KBM-7 (cell line): ENCODE results near the gene CASR.

Experiments used
- DNase-seq: peaks from one replicate; pipeline ENCODE4 v3.0.0-alpha.2; 2015
- in situ Hi-C: fragments of 300-500 bp; cut with MboI; formaldehyde crosslinking; loops from 2 replicates; pipeline ENCODE4 v1.14.3; 2020; ENCODE audit warnings: low sequenced_read_pairs, low pct_unique_long_range_greater_than_20kb, mixed read lengths

The CASR gene

GRCh38 chr3:122253581-122253980 lies 70.1 kb downstream of the CASR start:
- no peak for DNase-seq
- in situ Hi-C loops, result no loop called here

- in situ Hi-C loops, result no loop called here
- DNase-seq, result no peak
Measured at GRCh38 chr3:122255757-122256439, 72.4 kb downstream of the CASR start.

- DNase-seq, result no peak
- in situ Hi-C loops, result no loop called here
Measured at GRCh38 chr3:122257644-122258364, 74.3 kb downstream of the CASR start.

- DNase-seq, result peak; percentile 71
- in situ Hi-C loops, result no loop called here
Measured at GRCh38 chr3:122258757-122259371, 75.4 kb downstream of the CASR start.

GRCh38 chr3:122260206-122260605 lies 76.7 kb downstream of the CASR start:
- no peak for DNase-seq
- in situ Hi-C loops, result loop anchor here (10.0 kb wide), 1 partner anchor 155 kb away; no protein-coding TSS in a partner anchor

GRCh38 chr3:122263058-122263457 lies 79.6 kb downstream of the CASR start:
- DNase-seq, result no peak
- in situ Hi-C loops, result loop anchor here (10.0 kb wide), 1 partner anchor 158 kb away; no protein-coding TSS in a partner anchor

- in situ Hi-C loops, result loop anchor here (10.0 kb wide), 1 partner anchor 159 kb away; no protein-coding TSS in a partner anchor
Measured at GRCh38 chr3:122263974-122264588, 80.6 kb downstream of the CASR start.

GRCh38 chr3:122265957-122266356 lies 82.5 kb downstream of the CASR start:
- DNase-seq, result no peak
- in situ Hi-C loops, result loop anchor here (10.0 kb wide), 1 partner anchor 161 kb away; no protein-coding TSS in a partner anchor

More at GRCh38 chr3:122263974-122264588, 80.6 kb downstream of the CASR start:
- no peak for DNase-seq

GRCh38 chr3:122268257-122269024 lies 85.0 kb downstream of the CASR start:
- in situ Hi-C loops, result loop anchor here (10.0 kb wide), 1 partner anchor 164 kb away; no protein-coding TSS in a partner anchor
- no peak for DNase-seq

- in situ Hi-C loops, result loop anchor here (10.0 kb wide), 1 partner anchor 164 kb away; no protein-coding TSS in a partner anchor
- DNase-seq, result no peak
Measured at GRCh38 chr3:122269045-122269444, 85.6 kb downstream of the CASR start.

- in situ Hi-C loops, result no loop called here
- DNase-seq, result peak; percentile 42
Measured at GRCh38 chr3:122271246-122271898, 87.9 kb downstream of the CASR start.

GRCh38 chr3:122272879-122273278 lies 89.4 kb downstream of the CASR start:
- in situ Hi-C loops, result no loop called here
- no peak for DNase-seq

GRCh38 chr3:122273498-122273897 lies 90.0 kb downstream of the CASR start:
- in situ Hi-C loops, result no loop called here
- DNase-seq, result no peak

- in situ Hi-C loops, result no loop called here
- no peak for DNase-seq
Measured at GRCh38 chr3:122281891-122282290, 98.4 kb downstream of the CASR start.

- no peak for DNase-seq
- in situ Hi-C loops, result no loop called here
Measured at GRCh38 chr3:122283796-122284445, 100.5 kb downstream of the CASR start.

GRCh38 chr3:122284486-122284885 lies 101.0 kb downstream of the CASR start:
- no peak for DNase-seq
- in situ Hi-C loops, result no loop called here

- no peak for DNase-seq
- in situ Hi-C loops, result no loop called here
Measured at GRCh38 chr3:122294359-122294758, 110.9 kb downstream of the CASR start.
